T-helper 1 cell treated with Interleukin-12 subunit alpha and Interleukin-12 subunit beta and Interleukin-4 antibody, amounts not matched to agents 30 μg/mL and 1 μg/mL, for 36 hours (primary cell): ENCODE measurements around the gene METTL22.

Experiments used
- H3K27ac Mint-ChIP-seq: one replicate; pipeline ENCODE4 v1.8.0; 2021; ENCODE audit warnings: mild to moderate bottlenecking, mixed read lengths
- H3K27me3 Mint-ChIP-seq: one replicate; pipeline ENCODE4 v1.8.0; 2021; ENCODE audit warnings: low read depth, mixed read lengths
- H3K36me3 Mint-ChIP-seq: one replicate; pipeline ENCODE4 v1.8.0; 2021; ENCODE audit warnings: low read depth, mixed read lengths
- H3K4me1 Mint-ChIP-seq: one replicate; pipeline ENCODE4 v1.8.0; 2021; ENCODE audit warnings: low read depth, mixed read lengths
- H3K4me3 Mint-ChIP-seq: one replicate; pipeline ENCODE4 v1.8.0; 2021; ENCODE audit warnings: mild to moderate bottlenecking, moderate library complexity, mixed read lengths
- H3K9me3 Mint-ChIP-seq: one replicate; pipeline ENCODE4 v1.8.0; 2021; ENCODE audit warnings: mixed read lengths

METTL22 gene

DNA sequence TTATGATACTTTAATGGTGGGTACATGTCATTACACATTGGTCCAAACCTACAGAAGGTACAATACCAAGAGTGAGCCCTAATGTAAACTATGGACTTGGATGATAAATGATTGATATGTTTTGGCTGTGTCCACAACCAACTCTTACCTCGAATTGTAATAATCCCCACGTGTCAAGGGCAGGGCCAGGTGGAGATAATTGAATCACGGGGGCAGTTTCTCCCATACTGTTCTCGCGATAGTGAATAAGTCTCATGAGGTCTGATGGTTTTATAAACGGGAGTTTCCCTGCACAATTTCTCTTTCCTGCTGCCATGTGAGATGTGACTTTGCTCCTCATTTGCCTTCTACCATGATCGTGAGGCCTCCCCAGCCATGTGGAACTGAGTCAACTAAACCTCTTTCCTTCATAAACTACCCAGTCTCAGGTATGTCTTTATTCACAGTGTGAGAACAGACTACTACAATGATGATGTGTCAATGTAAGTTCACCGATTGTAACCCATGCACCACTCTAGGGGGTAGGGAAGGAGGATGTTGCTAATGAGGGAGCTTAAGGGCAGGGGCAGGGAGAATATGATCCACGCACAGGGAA, 7.0 kb upstream of the METTL22 start:
- H3K4me1 Mint-ChIP-seq = no peaks in the 10 kb centered on the region
- peaks cover 47% of the 10 kb centered on the region for H3K27me3 Mint-ChIP-seq

GRCh38 chr16:8619671-8620370, 1.7 kb upstream of the METTL22 start:
- H3K27me3 Mint-ChIP-seq = peaks cover 31% of the 10 kb centered on the region
- no peak overlapping the region for H3K4me3 Mint-ChIP-seq
- peaks cover 16% of the 10 kb centered on the region for H3K4me1 Mint-ChIP-seq
- H3K36me3 Mint-ChIP-seq = no peaks in the 10 kb centered on the region
- no peak overlapping the region for H3K27ac Mint-ChIP-seq
- H3K9me3 Mint-ChIP-seq = no peaks in the 10 kb centered on the region

More for the DNA sequence above, 7.0 kb upstream of the METTL22 start:
- no peaks in the 10 kb centered on the region for H3K9me3 Mint-ChIP-seq
- no peak overlapping the region for H3K4me3 Mint-ChIP-seq
- no peaks in the 10 kb centered on the region for H3K36me3 Mint-ChIP-seq
- no peak overlapping the region for H3K27ac Mint-ChIP-seq

DNA sequence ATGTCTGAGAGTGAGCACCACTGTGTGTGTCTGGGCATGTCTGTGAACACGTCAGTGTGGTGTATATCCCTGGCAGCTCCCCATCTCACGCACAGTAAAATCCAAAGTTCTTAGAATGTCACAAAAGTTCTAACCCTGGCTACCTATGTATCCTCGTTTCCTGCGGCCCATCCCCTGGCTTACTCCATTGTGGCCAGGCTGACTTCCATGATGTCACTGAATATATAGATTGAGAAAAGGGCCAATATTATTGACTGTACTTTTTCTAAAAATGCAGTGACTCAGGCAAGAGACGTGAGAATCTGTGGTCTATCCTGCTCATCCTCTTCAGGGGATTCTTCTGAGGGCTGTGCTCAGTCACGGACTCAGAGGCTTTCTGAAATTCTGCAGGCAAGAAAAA, 963 bp upstream of the METTL22 start:
- H3K9me3 Mint-ChIP-seq = no peaks in the 10 kb centered on the region
- H3K36me3 Mint-ChIP-seq = no peaks in the 10 kb centered on the region
- peak overlapping the region; percentile 98 for H3K4me3 Mint-ChIP-seq
- peaks cover 31% of the 10 kb centered on the region for H3K27me3 Mint-ChIP-seq
- no peak overlapping the region for H3K27ac Mint-ChIP-seq
- H3K4me1 Mint-ChIP-seq = peaks cover 19% of the 10 kb centered on the region

- H3K4me3 Mint-ChIP-seq = peak overlapping the region; percentile 98
- peaks cover 19% of the 10 kb centered on the region for H3K4me1 Mint-ChIP-seq
- H3K9me3 Mint-ChIP-seq = no peaks in the 10 kb centered on the region
- H3K27me3 Mint-ChIP-seq = peaks cover 28% of the 10 kb centered on the region
- peak overlapping the region; percentile 91 for H3K27ac Mint-ChIP-seq
- no peaks in the 10 kb centered on the region for H3K36me3 Mint-ChIP-seq
Measured at GRCh38 chr16:8621222-8621571, 301 bp upstream of the METTL22 start.

- peaks cover 5% of the 10 kb centered on the region for H3K36me3 Mint-ChIP-seq
- peaks cover 21% of the 10 kb centered on the region for H3K4me1 Mint-ChIP-seq
- peak overlapping the region; percentile 98 for H3K4me3 Mint-ChIP-seq
- no peaks in the 10 kb centered on the region for H3K9me3 Mint-ChIP-seq
- peak overlapping the region; percentile 91 for H3K27ac Mint-ChIP-seq
- peaks cover 25% of the 10 kb centered on the region for H3K27me3 Mint-ChIP-seq
Measured at GRCh38 chr16:8622315-8622656, 788 bp downstream of the METTL22 start.

DNA sequence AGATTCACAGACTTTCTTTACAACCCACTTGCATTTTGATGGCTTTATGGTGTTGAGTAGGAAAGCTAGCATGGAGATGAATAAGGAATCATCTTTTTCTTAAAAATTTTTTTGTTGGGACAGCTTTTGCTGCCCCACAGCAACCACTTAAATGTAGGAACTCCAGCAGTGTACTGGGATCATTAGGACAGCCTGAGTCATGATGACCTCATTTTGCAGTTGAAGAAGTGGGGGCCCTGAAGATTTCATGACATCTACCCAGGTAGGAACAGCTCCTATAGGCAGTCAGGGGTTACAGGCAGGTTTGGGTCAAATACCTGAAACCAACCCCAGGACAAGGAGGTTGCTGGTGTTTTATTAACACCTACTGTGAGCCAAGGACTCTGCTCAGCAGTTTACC, 2.1 kb downstream of the METTL22 start:
- Mint-ChIP-seq H3K27ac (no peak overlapping the region), H3K4me1 (peaks cover 23% of the 10 kb centered on the region), H3K4me3 (no peak overlapping the region), H3K27me3 (peaks cover 15% of the 10 kb centered on the region), H3K36me3 (peaks cover 15% of the 10 kb centered on the region), H3K9me3 (no peaks in the 10 kb centered on the region)

DNA sequence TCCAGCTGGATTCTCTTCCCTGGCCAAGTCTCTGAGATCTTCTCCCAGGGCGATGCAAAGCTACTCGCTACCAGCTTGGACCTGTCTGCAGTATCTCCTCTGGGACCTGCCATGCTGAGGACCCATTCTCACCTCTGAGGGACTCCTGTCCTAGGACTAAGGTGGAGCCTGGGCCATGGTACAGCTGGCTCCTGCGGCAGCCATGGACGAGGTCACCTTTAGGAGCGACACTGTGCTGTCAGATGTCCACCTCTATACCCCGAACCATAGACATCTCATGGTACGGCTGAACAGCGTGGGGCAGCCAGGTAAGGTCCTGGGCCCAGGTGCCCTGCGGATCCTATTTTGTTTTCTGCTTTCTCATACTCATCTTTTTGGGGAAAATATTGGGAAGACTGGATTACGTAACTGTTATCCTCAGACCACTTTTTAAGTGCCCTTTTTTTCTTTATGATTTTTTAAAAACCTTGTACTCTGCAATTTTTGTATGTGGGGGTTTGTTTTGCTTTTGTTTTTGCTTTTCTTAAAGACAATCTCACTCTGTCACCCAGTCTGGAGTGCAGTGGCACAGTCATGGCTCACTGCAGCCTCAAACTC, 4.1 kb downstream of the METTL22 start:
- Mint-ChIP-seq H3K36me3 (peaks cover 23% of the 10 kb centered on the region), H3K9me3 (no peaks in the 10 kb centered on the region), H3K4me3 (no peak overlapping the region), H3K4me1 (peaks cover 23% of the 10 kb centered on the region), H3K27ac (no peak overlapping the region), H3K27me3 (peaks cover under 1% of the 10 kb centered on the region)

DNA sequence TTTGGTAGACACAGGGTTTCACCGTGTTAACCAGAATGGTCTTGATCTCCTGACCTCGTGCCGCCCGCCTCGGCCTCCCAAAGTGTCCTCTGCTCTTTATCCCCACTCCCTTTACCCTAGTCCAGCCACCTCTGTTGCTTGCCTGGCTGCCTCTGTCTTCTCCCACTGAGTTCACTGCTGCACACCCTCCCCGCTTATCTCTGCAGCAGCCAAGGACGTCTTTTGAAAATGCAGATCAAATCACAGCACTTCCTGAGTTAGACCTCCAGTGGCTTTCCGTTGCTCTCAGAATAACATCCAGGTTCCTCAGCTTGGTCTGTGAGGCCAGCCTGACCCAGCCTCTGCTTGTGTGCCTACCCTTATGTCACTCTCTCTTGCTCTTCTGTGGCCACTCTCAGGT, 5.4 kb downstream of the METTL22 start:
- H3K27me3 Mint-ChIP-seq = no peaks in the 10 kb centered on the region
- no peak overlapping the region for H3K4me3 Mint-ChIP-seq
- H3K27ac Mint-ChIP-seq = no peak overlapping the region
- no peaks in the 10 kb centered on the region for H3K9me3 Mint-ChIP-seq
- peaks cover 22% of the 10 kb centered on the region for H3K4me1 Mint-ChIP-seq
- peaks cover 23% of the 10 kb centered on the region for H3K36me3 Mint-ChIP-seq

GRCh38 chr16:8627456-8627855, 6.0 kb downstream of the METTL22 start:
- H3K36me3 Mint-ChIP-seq = peaks cover 24% of the 10 kb centered on the region
- H3K27ac Mint-ChIP-seq = no peak overlapping the region
- no peaks in the 10 kb centered on the region for H3K27me3 Mint-ChIP-seq
- H3K9me3 Mint-ChIP-seq = no peaks in the 10 kb centered on the region
- peaks cover 16% of the 10 kb centered on the region for H3K4me1 Mint-ChIP-seq
- H3K4me3 Mint-ChIP-seq = no peak overlapping the region

- H3K36me3 Mint-ChIP-seq = peaks cover 31% of the 10 kb centered on the region
- no peaks in the 10 kb centered on the region for H3K27me3 Mint-ChIP-seq
- H3K4me3 Mint-ChIP-seq = no peak overlapping the region
- no peaks in the 10 kb centered on the region for H3K9me3 Mint-ChIP-seq
- no peak overlapping the region for H3K27ac Mint-ChIP-seq
- H3K4me1 Mint-ChIP-seq = peaks cover 11% of the 10 kb centered on the region
Measured at GRCh38 chr16:8628981-8629725, 7.7 kb downstream of the METTL22 start.

- H3K9me3 Mint-ChIP-seq = no peaks in the 10 kb centered on the region
- no peaks in the 10 kb centered on the region for H3K27me3 Mint-ChIP-seq
- peaks cover 34% of the 10 kb centered on the region for H3K36me3 Mint-ChIP-seq
- peaks cover 5% of the 10 kb centered on the region for H3K4me1 Mint-ChIP-seq
- H3K27ac Mint-ChIP-seq = no peak overlapping the region
- no peak overlapping the region for H3K4me3 Mint-ChIP-seq
Measured at GRCh38 chr16:8630255-8630953, 8.9 kb downstream of the METTL22 start.

- Mint-ChIP-seq H3K4me3 (no peak overlapping the region), H3K27ac (no peak overlapping the region), H3K27me3 (no peaks in the 10 kb centered on the region), H3K9me3 (no peaks in the 10 kb centered on the region), H3K36me3 (peaks cover 36% of the 10 kb centered on the region), H3K4me1 (peaks cover 5% of the 10 kb centered on the region)
Measured at GRCh38 chr16:8631373-8631772, 9.9 kb downstream of the METTL22 start.

- Mint-ChIP-seq H3K4me3 (no peak overlapping the region), H3K27me3 (no peaks in the 10 kb centered on the region), H3K36me3 (peaks cover 37% of the 10 kb centered on the region), H3K4me1 (peaks cover 4% of the 10 kb centered on the region), H3K27ac (no peak overlapping the region), H3K9me3 (no peaks in the 10 kb centered on the region)
Measured at GRCh38 chr16:8631818-8632465, 10.4 kb downstream of the METTL22 start.

DNA sequence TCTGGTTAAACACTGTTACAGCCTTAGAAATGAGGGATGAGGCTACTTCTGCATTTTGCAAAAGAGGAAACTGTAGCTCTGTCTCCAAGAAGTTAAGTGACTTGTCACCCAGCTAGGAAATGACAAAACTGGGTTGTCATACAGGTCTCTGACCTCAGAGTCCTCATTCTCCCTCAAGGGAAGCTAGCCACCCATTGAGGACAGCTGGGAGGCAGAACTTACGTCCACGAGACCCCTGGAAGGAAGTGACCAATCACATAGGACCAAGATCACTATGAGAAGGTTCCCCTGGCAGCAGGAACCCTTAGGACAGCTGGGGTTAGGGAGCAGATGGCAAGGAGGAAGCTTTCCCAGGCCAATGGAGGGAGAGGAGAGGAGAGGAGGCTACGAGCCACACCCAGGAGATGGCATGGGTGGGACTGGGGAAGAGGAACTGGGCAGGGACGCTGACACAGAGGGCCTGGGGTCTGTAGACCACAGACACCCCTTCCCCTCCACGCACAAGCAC, 11.2 kb downstream of the METTL22 start:
- Mint-ChIP-seq H3K36me3 (peaks cover 29% of the 10 kb centered on the region), H3K9me3 (no peaks in the 10 kb centered on the region), H3K4me3 (no peak overlapping the region), H3K27me3 (no peaks in the 10 kb centered on the region), H3K27ac (no peak overlapping the region), H3K4me1 (peaks cover 2% of the 10 kb centered on the region)
